ENCODE data around the gene GABRA4. TPM values are rescaled to one million over a fixed set of nuclear protein-coding genes. Genes with fewer than 3 reads are reported as not detected.
A peak's percentile ranks its signal among the peaks of the same experiment; 100 is the strongest.

Gene GABRA4
- total and polyA plus RNA-seq, 10 donors, result under 0.01 to 0.10 (median 0.04) TPM; not detected in 6

- intact Hi-C loops (cut with DNase I; ENCODE audit: low total_unique reads), result no loop called here
- DNase-seq, result no peak
- WGBS, 5 donors, result 87 to 97% (median 88%) methylated on average over 3 of the region's 3 CpGs
- Histone ChIP-seq H3K27me3 (replicated peaks in 1 of 7) (no peaks in the 10 kb centered on the region), H3K4me1 (peaks cover 0 to 11% (median 4%) of the 10 kb centered on the region in 6 donors), H3K4me3 (no peak overlapping the region), H3K36me3 (no peaks in the 10 kb centered on the region), H3K27ac (no peak overlapping the region), H3K9me3 (no peaks in the 10 kb centered on the region)
- TF ChIP-seq POLR2A (IDR thresholded peaks at IDR 0.05) (no peak), CTCF (IDR thresholded peaks at IDR 0.05 in 8 of 11, conservative IDR thresholded peaks at IDR 0.05 in 3 of 11) (no peak), POLR2AphosphoS5 (IDR thresholded peaks at IDR 0.05) (no peak)
Observed at GRCh38 chr4:47013373-47013772, 20.0 kb upstream of the GABRA4 start.

- peaks cover 0 to 11% (median 4%) of the 10 kb centered on the region in 6 donors for H3K4me1 ChIP-seq
- TF ChIP-seq CTCF (IDR thresholded peaks at IDR 0.05 in 8 of 11, conservative IDR thresholded peaks at IDR 0.05 in 3 of 11) (no peak), POLR2A (IDR thresholded peaks at IDR 0.05) (no peak), POLR2AphosphoS5 (IDR thresholded peaks at IDR 0.05) (no peak)
- intact Hi-C loops (cut with DNase I; ENCODE audit: low total_unique reads), result no loop called here
- H3K4me3 ChIP-seq, result no peak overlapping the region
- no peaks in the 10 kb centered on the region for H3K36me3 ChIP-seq
- no peak for DNase-seq
- no peaks in the 10 kb centered on the region for H3K9me3 ChIP-seq
- no peaks in the 10 kb centered on the region for H3K27me3 ChIP-seq (replicated peaks in 1 of 7)
- no peak overlapping the region for H3K27ac ChIP-seq
Observed at GRCh38 chr4:47012676-47013075, 19.3 kb upstream of the GABRA4 start.

- H3K27me3 ChIP-seq (replicated peaks in 1 of 7), result no peaks in the 10 kb centered on the region
- H3K4me1 ChIP-seq, result peaks cover 0 to 11% (median 4%) of the 10 kb centered on the region in 6 donors
- peak overlapping the region in 1 of 8 donors; percentile 29 for H3K27ac ChIP-seq
- WGBS, 5 donors, result 37 to 47% (median 44%) methylated on average over 2 of the region's 2 CpGs
- no peaks in the 10 kb centered on the region for H3K36me3 ChIP-seq
- no peak overlapping the region for H3K4me3 ChIP-seq
- no peak for DNase-seq
- TF ChIP-seq POLR2A (IDR thresholded peaks at IDR 0.05), result no peak
- TF ChIP-seq POLR2AphosphoS5 (IDR thresholded peaks at IDR 0.05), result no peak
- no peak for TF ChIP-seq CTCF (IDR thresholded peaks at IDR 0.05 in 8 of 11, conservative IDR thresholded peaks at IDR 0.05 in 3 of 11)
- intact Hi-C loops (cut with DNase I; ENCODE audit: low total_unique reads), result no loop called here
- H3K9me3 ChIP-seq, result no peaks in the 10 kb centered on the region
Observed at GRCh38 chr4:47010912-47011446, 17.6 kb upstream of the GABRA4 start.

- TF ChIP-seq POLR2AphosphoS5 (IDR thresholded peaks at IDR 0.05) (no peak), POLR2A (IDR thresholded peaks at IDR 0.05) (no peak), CTCF (IDR thresholded peaks at IDR 0.05 in 8 of 11, conservative IDR thresholded peaks at IDR 0.05 in 3 of 11) (no peak)
- Histone ChIP-seq H3K27me3 (replicated peaks in 1 of 7) (no peaks in the 10 kb centered on the region), H3K36me3 (no peaks in the 10 kb centered on the region), H3K9me3 (no peaks in the 10 kb centered on the region), H3K4me3 (no peak overlapping the region), H3K4me1 (peaks cover 0 to 11% (median 4%) of the 10 kb centered on the region in 6 donors), H3K27ac (peak overlapping the region in 1 of 8 donors; percentile 29)
- no peak for DNase-seq
- intact Hi-C loops (cut with DNase I; ENCODE audit: low total_unique reads), result no loop called here
Observed at GRCh38 chr4:47010347-47010911, 17.0 kb upstream of the GABRA4 start.
